GM19463 (cell line): ENCODE results near the gene HIGD1C.

Experiments used
- ATAC-seq: cut with Tn5 transposase; IDR thresholded peaks from one replicate; pipeline ENCODE4 v1.9.1; 2021; ENCODE audit warnings: mild to moderate bottlenecking, moderate library complexity; ENCODE audit not compliant: unreplicated experiment

The HIGD1C gene

DNA sequence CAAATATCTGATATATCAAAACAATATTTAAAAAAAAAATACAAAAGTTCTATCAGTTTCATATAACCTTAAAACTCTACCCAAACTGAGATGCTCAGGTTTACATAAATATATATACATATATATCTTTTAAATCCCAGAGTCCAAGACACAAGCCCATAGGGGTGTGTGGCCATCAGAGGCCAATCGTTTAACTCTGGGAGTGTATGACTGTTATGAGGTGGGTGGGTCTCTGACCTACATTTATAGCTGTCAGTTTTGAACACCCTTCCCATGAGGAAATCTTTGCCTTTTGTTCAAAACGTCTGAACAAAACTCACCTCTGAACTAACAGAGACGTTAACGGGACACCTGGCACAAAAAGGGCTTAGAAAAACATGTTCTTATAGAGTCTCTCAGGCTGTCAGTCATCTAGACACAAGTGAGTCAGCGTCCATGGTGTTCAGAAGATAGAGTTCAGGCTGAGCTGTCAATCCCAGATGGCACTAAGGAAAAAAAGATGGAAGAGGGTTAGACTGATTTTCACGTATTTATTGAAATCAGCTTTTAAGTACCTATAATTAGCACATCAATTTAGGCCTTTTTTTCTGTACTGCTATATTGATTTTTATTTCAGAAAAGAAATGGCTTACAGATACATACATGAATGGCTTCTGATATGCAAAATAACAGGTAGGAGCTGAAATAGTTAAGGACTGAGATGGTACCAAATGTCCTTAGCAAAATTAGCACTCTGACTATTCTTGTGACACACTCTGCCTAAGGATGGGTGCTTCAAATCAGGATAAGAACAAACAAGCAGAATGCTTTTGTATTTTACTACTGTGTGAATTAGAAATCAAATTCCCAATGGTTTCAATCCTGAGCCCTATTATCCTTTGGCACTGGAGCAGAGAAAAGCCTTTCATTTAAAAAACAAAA, 29.2 kb downstream of the HIGD1C start:
- ATAC-seq = no peak

- ATAC-seq = no peak
Observed at GRCh38 chr12:50984586-50985298, 32.4 kb downstream of the HIGD1C start.

- no peak for ATAC-seq
Observed at GRCh38 chr12:50985322-50985721, 33.0 kb downstream of the HIGD1C start.

DNA sequence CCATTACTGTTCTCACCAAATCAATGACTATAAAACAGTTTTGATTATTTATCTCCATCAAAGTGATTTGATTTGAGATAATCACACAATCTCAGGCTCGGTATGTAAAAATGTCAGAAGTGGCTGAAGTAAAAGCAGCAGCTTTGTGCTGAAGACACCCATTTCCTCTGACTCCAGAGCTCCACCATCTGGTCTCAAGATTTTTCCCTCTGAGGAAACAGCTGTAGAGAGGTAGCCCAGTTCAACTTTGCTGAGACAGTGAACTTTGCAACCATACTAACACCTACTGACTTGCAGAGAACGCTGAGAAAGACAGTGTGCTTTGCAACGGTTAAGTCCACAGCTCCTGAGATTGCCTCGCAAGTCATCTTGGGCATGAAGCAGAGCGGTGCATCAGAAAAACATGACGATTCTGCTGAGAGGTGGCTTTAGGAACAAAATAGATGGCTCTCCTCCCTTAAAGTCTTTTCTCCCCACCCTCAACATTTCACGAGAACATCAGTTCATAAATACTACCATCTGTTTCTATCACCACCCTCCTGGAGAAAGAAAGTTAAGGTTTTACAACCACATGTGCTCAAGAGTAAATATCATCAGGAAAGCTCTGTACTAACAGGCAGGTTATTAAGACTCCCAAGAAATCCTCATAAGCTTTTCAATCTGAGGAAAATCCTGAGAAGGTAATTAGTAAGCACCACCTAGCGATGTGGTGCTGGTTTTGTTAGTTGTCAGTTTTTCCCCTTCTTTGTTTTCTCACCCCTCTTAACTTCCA, 34.8 kb downstream of the HIGD1C start:
- ATAC-seq = no peak

DNA sequence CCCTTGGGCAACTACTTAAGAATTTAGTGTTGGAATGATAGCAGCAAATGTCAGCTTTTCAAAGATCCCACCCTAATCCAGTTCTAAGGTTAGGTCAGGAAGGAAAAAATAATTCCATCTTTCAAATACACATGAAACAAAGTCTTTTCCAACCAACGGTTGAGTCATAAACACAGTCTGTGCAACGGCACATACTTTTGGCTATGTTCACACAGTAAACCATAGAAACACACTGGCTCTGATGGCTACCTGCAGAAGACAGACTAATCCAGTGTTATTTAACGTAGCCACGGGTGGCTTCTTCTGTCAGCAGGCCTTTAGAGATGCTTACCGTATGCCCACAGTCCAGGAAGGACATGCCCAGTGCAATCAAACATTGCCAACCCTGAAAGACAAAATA, 35.7 kb downstream of the HIGD1C start:
- no peak for ATAC-seq

GRCh38 chr12:50988871-50989270, 36.5 kb downstream of the HIGD1C start:
- ATAC-seq = no peak

- no peak for ATAC-seq
Observed at GRCh38 chr12:50990147-50990727, 37.9 kb downstream of the HIGD1C start.

DNA sequence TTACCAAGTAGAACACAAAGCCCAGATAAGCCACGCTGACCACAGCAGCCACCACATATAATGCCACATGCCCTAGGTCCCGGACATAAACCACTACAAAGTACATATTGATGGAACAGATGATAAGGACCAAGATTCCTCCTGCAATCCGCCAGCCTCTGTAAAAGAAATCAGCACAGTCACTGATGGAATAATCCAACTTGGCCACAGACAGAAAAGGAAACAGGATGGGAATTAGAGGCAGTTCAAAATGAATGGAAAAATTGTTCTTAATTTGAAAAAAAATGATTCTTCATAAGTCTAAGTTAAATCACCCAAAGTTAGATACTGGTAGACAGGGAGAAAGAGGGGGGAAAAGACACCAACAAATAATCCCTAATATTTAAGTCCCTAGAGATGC, 38.4 kb downstream of the HIGD1C start:
- ATAC-seq = no peak

- ATAC-seq = no peak
Observed at GRCh38 chr12:50991291-50991690, 38.9 kb downstream of the HIGD1C start.

GRCh38 chr12:50992819-50993218, 40.5 kb downstream of the HIGD1C start:
- ATAC-seq = no peak

DNA sequence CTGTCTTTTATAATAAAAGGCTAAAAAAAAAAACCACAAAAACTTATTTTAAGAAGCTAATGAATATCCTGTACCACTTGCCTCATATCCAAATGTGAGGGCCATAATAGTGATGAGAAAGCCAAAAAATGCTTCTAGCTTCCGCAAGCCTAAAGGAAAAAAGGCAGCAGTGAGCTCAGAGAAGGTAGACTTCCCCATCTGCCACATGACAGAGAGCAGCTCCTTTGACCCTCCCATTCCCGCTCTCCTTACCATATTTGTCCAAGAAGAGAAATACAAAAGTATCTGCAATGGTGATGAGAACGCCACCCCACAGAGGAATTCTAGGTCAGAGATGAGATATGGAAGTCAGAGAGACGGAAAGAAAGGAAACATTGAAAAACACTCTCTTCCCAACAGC, 46.7 kb downstream of the HIGD1C start:
- no peak for ATAC-seq

- no peak for ATAC-seq
Observed at GRCh38 chr12:51000245-51000644, 47.9 kb downstream of the HIGD1C start.

GRCh38 chr12:51001799-51002198, 49.5 kb downstream of the HIGD1C start:
- ATAC-seq = no peak

DNA sequence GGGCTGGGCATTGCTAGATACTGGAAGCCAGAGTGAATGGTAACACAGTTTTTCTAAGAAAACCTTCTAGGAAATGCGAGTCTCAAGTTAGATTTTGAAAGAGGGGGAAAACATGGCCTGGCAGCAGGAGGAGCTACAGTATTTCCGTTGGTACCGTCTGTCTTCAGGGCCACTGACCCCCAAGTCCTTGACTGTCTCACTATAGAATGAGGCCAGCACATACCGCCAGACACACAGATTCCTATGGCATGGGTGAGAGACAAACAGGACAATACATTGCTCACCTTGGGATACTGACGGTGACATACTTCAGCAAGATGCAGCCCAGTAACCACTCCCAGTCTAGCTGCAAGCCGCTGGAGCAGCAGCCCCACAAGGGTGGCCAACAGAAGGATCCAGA, 52.2 kb downstream of the HIGD1C start:
- ATAC-seq = no peak

GRCh38 chr12:51005030-51005429, 52.7 kb downstream of the HIGD1C start:
- ATAC-seq = no peak

GRCh38 chr12:51005671-51006070, 53.3 kb downstream of the HIGD1C start:
- no peak for ATAC-seq

GRCh38 chr12:51008329-51009055, 56.1 kb downstream of the HIGD1C start:
- no peak for ATAC-seq

- no peak for ATAC-seq
Observed at GRCh38 chr12:51009056-51009440, 56.7 kb downstream of the HIGD1C start.

- ATAC-seq = no peak
Observed at GRCh38 chr12:51011955-51012354, 59.6 kb downstream of the HIGD1C start.

DNA sequence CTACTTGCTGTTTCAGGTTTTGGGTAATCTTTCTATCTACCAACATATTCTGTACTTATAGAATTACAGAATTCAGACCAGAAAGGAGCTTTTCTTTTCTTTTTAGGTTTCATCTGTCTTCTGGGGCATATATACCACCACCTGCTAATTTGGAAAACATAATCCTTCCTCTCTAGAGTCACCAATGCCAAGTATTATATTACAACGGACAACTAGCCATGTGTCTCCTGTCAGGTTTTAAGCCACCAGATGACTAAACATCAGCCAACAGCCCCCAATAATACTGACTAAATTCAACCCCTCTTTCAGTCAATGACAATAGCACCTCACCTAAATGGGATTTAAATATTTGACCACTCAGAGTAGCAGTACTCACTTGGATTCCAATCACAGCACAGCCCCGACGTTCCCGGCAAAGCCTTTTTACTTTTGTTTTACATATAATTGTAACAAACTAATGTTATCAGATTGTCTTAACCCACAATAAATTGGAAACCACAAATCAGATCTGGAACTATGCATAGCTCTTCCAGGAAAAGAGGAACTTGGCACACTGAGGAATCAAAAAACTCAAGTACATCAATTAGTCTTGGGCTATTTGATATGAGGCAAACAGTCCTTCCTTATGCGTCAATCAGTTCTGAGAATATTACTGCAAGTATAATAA, 60.4 kb downstream of the HIGD1C start:
- no peak for ATAC-seq
